ENCODE measurements around the gene PTGDS. TPM values are rescaled to one million over a fixed set of nuclear protein-coding genes. Genes with fewer than 3 reads are reported as not detected.

The PTGDS gene
- total RNA-seq, 1 experiment from 2014 or later: not detected

GRCh38 chr9:136952321-136952850, 24.9 kb upstream of the PTGDS start:
- no peak for TF ChIP-seq CTCF (IDR thresholded peaks at IDR 0.05; ENCODE audit: insufficient read depth in 1 of 2, low read depth in 1 of 2, low read length in 1 of 2, severe bottlenecking in 1 of 2, unreplicated experiment in 1 of 2)
- Histone ChIP-seq H3K27me3 (replicated peaks; ENCODE audit: control insufficient read depth, insufficient read depth, low read length) (no peaks in the 10 kb centered on the region), H3K9me3 (no peaks in the 10 kb centered on the region), H3K4me1 (peaks cover 27% of the 10 kb centered on the region), H3K4me3 (ENCODE audit: low read depth, low read length) (no peak overlapping the region), H3K36me3 (ENCODE audit: control insufficient read depth, insufficient read depth, low read length) (no peaks in the 10 kb centered on the region; the same call in 1 of the 2 replicates)
- POLR2A ChIA-PET: no interaction called here
- H3K27ac Mint-ChIP-seq (ENCODE audit: unreplicated experiment): no peak overlapping the region
- no TSS peak for BruUV-seq (replicated peaks)
- CTCF ChIA-PET: no interaction called here
- H3K27me3 Mint-ChIP-seq (ENCODE audit: insufficient read depth, unreplicated experiment): no peaks in the 10 kb centered on the region
- no peaks in the 10 kb centered on the region for H3K4me1 Mint-ChIP-seq (ENCODE audit: low read depth, unreplicated experiment)
- H3K36me3 Mint-ChIP-seq (ENCODE audit: insufficient read depth, unreplicated experiment): peaks cover 12% of the 10 kb centered on the region
- intact Hi-C loops (cut with micrococcal nuclease; ENCODE audit: unreplicated experiment): no loop called here
- no peak for DNase-seq
- no peak overlapping the region for H3K4me3 Mint-ChIP-seq (ENCODE audit: unreplicated experiment)
- H3K9me3 Mint-ChIP-seq (ENCODE audit: unreplicated experiment): peaks cover 12% of the 10 kb centered on the region

- intact Hi-C loops (cut with micrococcal nuclease; ENCODE audit: unreplicated experiment): no loop called here
- no TSS peak for BruUV-seq (replicated peaks)
- peaks cover 12% of the 10 kb centered on the region for H3K36me3 Mint-ChIP-seq (ENCODE audit: insufficient read depth, unreplicated experiment)
These were observed 24.2 kb upstream of the PTGDS start for GRCh38 chr9:136952876-136953770.

More at GRCh38 chr9:136952876-136953770, 24.2 kb upstream of the PTGDS start:
- H3K9me3 ChIP-seq: no peaks in the 10 kb centered on the region
- DNase-seq: no peak
- CTCF ChIA-PET: no interaction called here
- no peak for TF ChIP-seq CTCF (IDR thresholded peaks at IDR 0.05; ENCODE audit: insufficient read depth in 1 of 2, low read depth in 1 of 2, low read length in 1 of 2, severe bottlenecking in 1 of 2, unreplicated experiment in 1 of 2)
- H3K4me3 ChIP-seq (ENCODE audit: low read depth, low read length): no peak overlapping the region
- H3K27me3 ChIP-seq (replicated peaks; ENCODE audit: control insufficient read depth, insufficient read depth, low read length): no peaks in the 10 kb centered on the region
- peaks cover 12% of the 10 kb centered on the region for H3K9me3 Mint-ChIP-seq (ENCODE audit: unreplicated experiment)
- no peaks in the 10 kb centered on the region for H3K4me1 Mint-ChIP-seq (ENCODE audit: low read depth, unreplicated experiment)
- no peak overlapping the region for H3K27ac Mint-ChIP-seq (ENCODE audit: unreplicated experiment)
- H3K36me3 ChIP-seq (ENCODE audit: control insufficient read depth, insufficient read depth, low read length): no peaks in the 10 kb centered on the region; the same call in 1 of the 2 replicates
- H3K4me3 Mint-ChIP-seq (ENCODE audit: unreplicated experiment): no peak overlapping the region
- H3K4me1 ChIP-seq: peaks cover 19% of the 10 kb centered on the region
- POLR2A ChIA-PET: no interaction called here
- H3K27me3 Mint-ChIP-seq (ENCODE audit: insufficient read depth, unreplicated experiment): no peaks in the 10 kb centered on the region

Measured in Caco-2 (cell line).